HG02981 (cell line): ENCODE results near the gene CCNJL.
"Not testable (repeated sequence)": the region's sequence is repeated elsewhere in the genome, so short reads cannot be mapped to it uniquely, and the experiment has no call there.

Source experiments
- ATAC-seq: cut with Tn5 transposase; IDR thresholded peaks from one replicate; pipeline ENCODE4 v1.9.1; 2021; ENCODE audit warnings: mild to moderate bottlenecking, moderate library complexity; ENCODE audit not compliant: unreplicated experiment

CCNJL gene

GRCh38 chr5:160266044-160266443 is 46.3 kb downstream of the CCNJL start:
- no peak for ATAC-seq

- no peak for ATAC-seq
Measured at GRCh38 chr5:160263326-160263855, 49.0 kb downstream of the CCNJL start.

- no peak for ATAC-seq
Measured at GRCh38 chr5:160262151-160263074, 50.0 kb downstream of the CCNJL start.

GRCh38 chr5:160260881-160261815 is 51.2 kb downstream of the CCNJL start:
- peak; percentile 58 for ATAC-seq

GRCh38 chr5:160260006-160260775 is 52.2 kb downstream of the CCNJL start:
- no peak for ATAC-seq

- ATAC-seq, result no peak
Measured at GRCh38 chr5:160259341-160259740, 53.0 kb downstream of the CCNJL start.

- ATAC-seq, result no peak
Measured at GRCh38 chr5:160254706-160255105, 57.7 kb downstream of the CCNJL start.

- ATAC-seq, result no peak
Measured at GRCh38 chr5:160253441-160253840, 58.9 kb downstream of the CCNJL start.

- no peak for ATAC-seq
Measured at GRCh38 chr5:160252916-160253315, 59.4 kb downstream of the CCNJL start.

GRCh38 chr5:160251406-160252155 is 60.8 kb downstream of the CCNJL start:
- no peak for ATAC-seq

- ATAC-seq, result no peak
Measured at GRCh38 chr5:160250826-160251225, 61.5 kb downstream of the CCNJL start.

- no peak for ATAC-seq
Measured at GRCh38 chr5:160250226-160250625, 62.1 kb downstream of the CCNJL start.

GRCh38 chr5:160249570-160249969 is 62.8 kb downstream of the CCNJL start:
- not testable (repeated sequence) for ATAC-seq

- ATAC-seq, result no peak
Measured at GRCh38 chr5:160245506-160246086, 66.8 kb downstream of the CCNJL start.

- ATAC-seq, result no peak
Measured at GRCh38 chr5:160242145-160242544, 70.2 kb downstream of the CCNJL start.

GRCh38 chr5:160240350-160240749 is 72.0 kb downstream of the CCNJL start:
- no peak for ATAC-seq

- ATAC-seq, result no peak
Measured at GRCh38 chr5:160237571-160238093, 74.7 kb downstream of the CCNJL start.

- no peak for ATAC-seq
Measured at GRCh38 chr5:160235731-160236130, 76.6 kb downstream of the CCNJL start.

GRCh38 chr5:160233215-160233614 is 79.1 kb downstream of the CCNJL start:
- no peak for ATAC-seq
